GM12878 (cell line): ENCODE measurements around the gene PITPNC1. TPM values are rescaled to one million over a fixed set of nuclear protein-coding genes. Genes with fewer than 3 reads are reported as not detected.
A peak's percentile ranks its signal among the peaks of the same experiment; 100 is the strongest.

ENCODE experiments used
- ATAC-seq: fragments of 200-7000 bp; cut with Tn5 transposase; 3 replicates; pipeline ENCODE4 v1.9.1; 2020; ENCODE audit warnings: mild to moderate bottlenecking, moderate library complexity
- BruUV-seq: library from RNA; stranded (reverse); fragments of 400-500 nt; replicated peaks from 2 replicates; lab custom pipeline; 2021; lab: Mats Ljungman, UMichigan
- CTCF ChIA-PET: fragments of 300-600 bp; sonication (Branson Sonifier 250); formaldehyde crosslinking; extraction: SDS; loops from one replicate; lab custom pipeline; 2021; ENCODE audit warnings: inconsistent platforms; lab: Yijun Ruan, JAX
- POLR2A ChIA-PET: fragments of 350-600 bp; formaldehyde crosslinking; extraction: SDS; loops from one replicate; lab custom pipeline; 2021; ENCODE audit warnings: inconsistent platforms; lab: Charles Lee
- RAD21 ChIA-PET: fragments of 300-600 bp; sonication (Branson Sonifier 250); formaldehyde crosslinking; loops from one replicate; lab custom pipeline; 2023; ENCODE audit warnings: antibody characterized with exemption; ENCODE audit not compliant: unreplicated experiment; lab: Charles Lee
- SMC1A ChIA-PET: fragments of 300-600 bp; sonication (Branson Sonifier 250); formaldehyde crosslinking; loops from one replicate; lab custom pipeline; 2023; ENCODE audit not compliant: unreplicated experiment, uncharacterized antibody; lab: Charles Lee
- DNase-seq: peaks from one replicate; pipeline ENCODE4 v3.0.0-alpha.2; 2011; ENCODE audit warnings: low read depth, low spot score
- FAIRE-seq: peaks from 3 replicates; lab custom pipeline; 2011; peaks lifted over from hg19 to GRCh38; lab: Jason Lieb, UNC
- H2AFZ ChIP-seq: 2 replicates; pipeline ENCODE4 v1.6.0; 2011; ENCODE audit warnings: low read depth, low read length, control low read depth; ENCODE audit not compliant: control insufficient read depth
- H3K27ac ChIP-seq: 2 replicates; pipeline ENCODE4 v1.5.1; 2011; ENCODE audit warnings: control low read depth; ENCODE audit not compliant: control insufficient read depth, insufficient read depth
- H3K27me3 ChIP-seq, 2 experiments: replicated peaks in 1 of 2; 2 replicates each; pipeline versions ENCODE4 v1.6.0 to v1.6.1; 2011; ENCODE audit warnings: low read length in 1 of 2; ENCODE audit not compliant: control insufficient read depth in 2 of 2, insufficient read depth in 2 of 2
- H3K36me3 ChIP-seq, 2 experiments: 2 replicates each; pipeline ENCODE4 v1.5.1; 2011; ENCODE audit warnings: low read length in 1 of 2; ENCODE audit not compliant: control insufficient read depth in 2 of 2, insufficient read depth in 2 of 2
- H3K4me1 ChIP-seq: 2 replicates; pipeline ENCODE4 v1.6.1; 2011; ENCODE audit warnings: mild to moderate bottlenecking, low read length, moderate library complexity, mixed read lengths; ENCODE audit not compliant: control insufficient read depth, insufficient read depth
- H3K4me2 ChIP-seq: 2 replicates; pipeline ENCODE4 v1.6.0; 2011; ENCODE audit warnings: control low read depth; ENCODE audit not compliant: control insufficient read depth, insufficient read depth
- H3K4me3 ChIP-seq: fragments of 200-600 bp; sonication (generic); 2 replicates; pipeline ENCODE4 v1.5.1; 2016
- H3K79me2 ChIP-seq: 2 replicates; pipeline ENCODE4 v1.6.0; 2011; ENCODE audit warnings: low read length; ENCODE audit not compliant: control insufficient read depth, insufficient read depth
- H3K9ac ChIP-seq: 2 replicates; pipeline ENCODE4 v1.8.0; 2011; ENCODE audit warnings: low read length, control low read depth, mixed read lengths; ENCODE audit not compliant: control insufficient read depth, insufficient read depth
- H3K9me3 ChIP-seq: replicated peaks from 3 replicates; pipeline ENCODE4 v1.5.1; 2011; ENCODE audit warnings: mild to moderate bottlenecking, low read length; ENCODE audit not compliant: control insufficient read depth, insufficient read depth
- H4K20me1 ChIP-seq: 2 replicates; pipeline ENCODE4 v1.6.0; 2011; ENCODE audit not compliant: control insufficient read depth, insufficient read depth
- BACH1 ChIP-seq: fragments of 450-650 bp; IDR thresholded peaks from 2 replicates; pipeline ENCODE4 v1.6.1; 2017; ENCODE audit warnings: mild to moderate bottlenecking, borderline replicate concordance
- EP300 ChIP-seq, 2 experiments: fragments of 150-350 bp in 1 of 2; IDR thresholded peaks; 2 replicates each; pipeline ENCODE4 v1.6.1; 2011 to 2012; ENCODE audit warnings: low read depth in 2 of 2, low read length in 2 of 2, borderline replicate concordance in 1 of 2, improper control_type of control experiment in 1 of 2, inconsistent platforms in 1 of 2; ENCODE audit not compliant: control insufficient read depth in 1 of 2
- FOS ChIP-seq: IDR thresholded peaks from 3 replicates; pipeline ENCODE4 v1.6.1; 2011; ENCODE audit warnings: borderline replicate concordance; ENCODE audit not compliant: insufficient read length; ENCODE audit errors: extremely low read depth
- FOXK2 ChIP-seq: fragments of 450-650 bp; IDR thresholded peaks from 2 replicates; pipeline ENCODE4 v1.6.1; 2017; ENCODE audit warnings: mild to moderate bottlenecking, moderate library complexity
- MLLT1 ChIP-seq: fragments of 450-650 bp; IDR thresholded peaks from 2 replicates; pipeline ENCODE4 v1.6.1; 2016; ENCODE audit warnings: mild to moderate bottlenecking
- MTA2 ChIP-seq: fragments of 450-650 bp; IDR thresholded peaks from 2 replicates; pipeline ENCODE4 v1.6.1; 2016; ENCODE audit warnings: low read depth, mild to moderate bottlenecking, moderate library complexity
- NFIC ChIP-seq: IDR thresholded peaks from 2 replicates; pipeline ENCODE4 v1.6.1; 2012; ENCODE audit warnings: low read depth, mild to moderate bottlenecking, inconsistent platforms, low read length, moderate library complexity
- POLR2AphosphoS2 ChIP-seq: IDR thresholded peaks from 2 replicates; pipeline ENCODE4 v1.6.1; 2011; ENCODE audit warnings: low read depth, mild to moderate bottlenecking, low read length, improper control_type of control experiment, moderate library complexity
- RAD21 ChIP-seq: IDR thresholded peaks from 2 replicates; pipeline ENCODE4 v1.6.1; 2011; ENCODE audit warnings: mild to moderate bottlenecking, low read depth, low read length, moderate library complexity; ENCODE audit not compliant: insufficient read depth
- RB1 ChIP-seq: fragments of 450-650 bp; formaldehyde crosslinking; IDR thresholded peaks from 2 replicates; pipeline ENCODE4 v1.6.1; 2017; ENCODE audit warnings: mild to moderate bottlenecking, borderline replicate concordance
- WGBS: methylation state at CpG from one replicate; pipeline ENCODE4 v1.1.6; 2016; ENCODE audit warnings: low lambda C conversion rate; ENCODE audit not compliant: insufficient replicate concordance, insufficient coverage; ENCODE audit errors: missing lambda C conversion rate; 5-methylcytosine and 5-hydroxymethylcytosine counted together
- in situ Hi-C: fragments of 300-500 bp; cut with MboI; formaldehyde crosslinking; loops from 9 replicates; pipeline ENCODE4 v1.14.3; 2018; ENCODE audit warnings: mixed read lengths
- intact Hi-C: fragments of 100-400 bp; cut with micrococcal nuclease; formaldehyde crosslinking; loops from one replicate; pipeline ENCODE4 v1.14.2; 2022; ENCODE audit not compliant: unreplicated experiment
- polyA plus RNA-seq, 11 experiments: library from polyadenylated mRNA; depleted of rRNA in 4 of 11; unstranded in 6 of 11; stranded (reverse) in 5 of 11; fragments of >200 nt; fragmentation: Nextera tagmentation in 4 of 11; fragmentation: Illumina TruSeq in 1 of 11; extraction: Ambion mirVana in 4 of 11; extraction: Trizol in 1 of 11; gene quantifications; 1 replicate in 1 of 11; 2 replicates in 10 of 11; pipeline versions ENCODE4 v1.2.1 to v1.2.3, GENCODE V29; 2011 to 2016; ENCODE audit warnings: inconsistent platforms in 2 of 11, missing spikeins in 2 of 11, low read depth in 1 of 11
- total RNA-seq, 4 experiments: library from RNA; depleted of rRNA in 3 of 4; stranded (reverse); fragments of >200 nt in 3 of 4; fragmentation: Illumina TruSeq in 1 of 4; extraction: Trizol in 1 of 4; gene quantifications; 2 replicates each; pipeline versions ENCODE4 v1.2.1 to v1.2.3, GENCODE V29; 2013 to 2021

Gene PITPNC1
- total and polyA plus RNA-seq, 10 of the 15 experiments (the other 5 are each of a cell fraction or from before 2014, with no cell fraction given): 12.2 to 62.4 (median 47.3) TPM

GRCh38 chr17:67652433-67652832 lies 275.4 kb downstream of the PITPNC1 start:
- FAIRE-seq: no peak
- POLR2A ChIA-PET: interaction anchor here (0.6 to 5.7 kb wide), 2 partner anchors 79 to 82 kb away, joined by 4 to 53 read pairs; no protein-coding TSS in a partner anchor

More at GRCh38 chr17:67652433-67652832, 275.4 kb downstream of the PITPNC1 start:
- CTCF ChIA-PET: interaction anchor here (0.8 to 9.2 kb wide), 2 partner anchors 23 to 93 kb away, joined by 3 to 74 read pairs; no protein-coding TSS in a partner anchor
- Histone ChIP-seq H3K36me3 (peaks cover 3 to 6% of the 10 kb centered on the region in 2 experiments; a peak in 3 of 4 replicates), H4K20me1 (no peaks in the 10 kb centered on the region), H2AFZ (no peak overlapping the region), H3K9me3 (no peaks in the 10 kb centered on the region; the same call in 2 of the 3 replicates), H3K9ac (no peak overlapping the region), H3K4me3 (no peak overlapping the region), H3K27me3 (no peaks in the 10 kb centered on the region), H3K4me2 (no peak overlapping the region; the same call in 1 of the 2 replicates), H3K27ac (peak overlapping the region; percentile 92), H3K79me2 (no peaks in the 10 kb centered on the region; the same call in none of the 2 replicates), H3K4me1 (peaks cover 69% of the 10 kb centered on the region)
- 98% methylated on average over 14 of the region's 14 CpGs for WGBS
- RAD21 ChIA-PET: interaction anchor here (1.6 to 6.8 kb wide), 3 partner anchors 36 to 78 kb away, joined by 5 to 80 read pairs (median 29); no protein-coding TSS in a partner anchor
- ATAC-seq: no peak
- intact Hi-C loops: loop anchor here (10.0 kb wide), 1 partner anchor 162 kb away; no protein-coding TSS in a partner anchor
- SMC1A ChIA-PET: interaction anchor here (1.1 to 10.7 kb wide), 10 partner anchors 13 to 279 kb away, joined by 3 to 156 read pairs (median 6); partner anchors contain the start of gene NOL11
- in situ Hi-C loops: no loop called here
- no peak for TF ChIP-seq EP300 (IDR thresholded peaks at IDR 0.05; ENCODE audit: borderline replicate concordance in 1 of 2, control insufficient read depth in 1 of 2, low read depth in 2 of 2, low read length in 2 of 2)
- TF ChIP-seq RB1: no peak
- no peak for TF ChIP-seq NFIC
- no peak for TF ChIP-seq POLR2AphosphoS2
- TF ChIP-seq RAD21: no peak
- TF ChIP-seq MLLT1: no peak
- TF ChIP-seq FOXK2: no peak
- no peak for TF ChIP-seq MTA2
- no peak for TF ChIP-seq FOS
- TF ChIP-seq BACH1: no peak
- no peak for DNase-seq
- BruUV-seq: no TSS peak
